ENCODE measurements around the gene ODF4.

- TF ChIP-seq THRA (CRISPR knock-in tag; IDR thresholded peaks at IDR 0.05; ENCODE audit: borderline replicate concordance): no peak
- TF ChIP-seq, protein P1, sequence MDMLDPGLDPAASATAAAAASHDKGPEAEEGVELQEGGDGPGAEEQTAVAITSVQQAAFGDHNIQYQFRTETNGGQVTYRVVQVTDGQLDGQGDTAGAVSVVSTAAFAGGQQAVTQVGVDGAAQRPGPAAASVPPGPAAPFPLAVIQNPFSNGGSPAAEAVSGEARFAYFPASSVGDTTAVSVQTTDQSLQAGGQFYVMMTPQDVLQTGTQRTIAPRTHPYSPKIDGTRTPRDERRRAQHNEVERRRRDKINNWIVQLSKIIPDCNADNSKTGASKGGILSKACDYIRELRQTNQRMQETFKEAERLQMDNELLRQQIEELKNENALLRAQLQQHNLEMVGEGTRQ (IDR thresholded peaks at IDR 0.05; ENCODE audit: low read depth, low read length): no peak
- TF ChIP-seq, protein P1 (CRISPR knock-in tag; IDR thresholded peaks at IDR 0.05; ENCODE audit: borderline replicate concordance): no peak
- no peak for TF ChIP-seq MAFK (conservative IDR thresholded peaks at IDR 0.05 in 1 of 2, IDR thresholded peaks at IDR 0.05 in 1 of 2; ENCODE audit: low read length in 2 of 2)
- TF ChIP-seq HMG20A (CRISPR knock-in tag; IDR thresholded peaks at IDR 0.05; ENCODE audit: borderline replicate concordance): no peak
- TF ChIP-seq, protein P2, sequence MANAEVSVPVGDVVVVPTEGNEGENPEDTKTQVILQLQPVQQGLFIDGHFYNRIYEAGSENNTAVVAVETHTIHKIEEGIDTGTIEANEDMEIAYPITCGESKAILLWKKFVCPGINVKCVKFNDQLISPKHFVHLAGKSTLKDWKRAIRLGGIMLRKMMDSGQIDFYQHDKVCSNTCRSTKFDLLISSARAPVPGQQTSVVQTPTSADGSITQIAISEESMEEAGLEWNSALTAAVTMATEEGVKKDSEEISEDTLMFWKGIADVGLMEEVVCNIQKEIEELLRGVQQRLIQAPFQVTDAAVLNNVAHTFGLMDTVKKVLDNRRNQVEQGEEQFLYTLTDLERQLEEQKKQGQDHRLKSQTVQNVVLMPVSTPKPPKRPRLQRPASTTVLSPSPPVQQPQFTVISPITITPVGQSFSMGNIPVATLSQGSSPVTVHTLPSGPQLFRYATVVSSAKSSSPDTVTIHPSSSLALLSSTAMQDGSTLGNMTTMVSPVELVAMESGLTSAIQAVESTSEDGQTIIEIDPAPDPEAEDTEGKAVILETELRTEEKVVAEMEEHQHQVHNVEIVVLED (CRISPR knock-in tag; IDR thresholded peaks at IDR 0.05; ENCODE audit: borderline replicate concordance): no peak
- TF ChIP-seq BATF2 (CRISPR knock-in tag; IDR thresholded peaks at IDR 0.05): no peak
- TF ChIP-seq, protein P3, sequence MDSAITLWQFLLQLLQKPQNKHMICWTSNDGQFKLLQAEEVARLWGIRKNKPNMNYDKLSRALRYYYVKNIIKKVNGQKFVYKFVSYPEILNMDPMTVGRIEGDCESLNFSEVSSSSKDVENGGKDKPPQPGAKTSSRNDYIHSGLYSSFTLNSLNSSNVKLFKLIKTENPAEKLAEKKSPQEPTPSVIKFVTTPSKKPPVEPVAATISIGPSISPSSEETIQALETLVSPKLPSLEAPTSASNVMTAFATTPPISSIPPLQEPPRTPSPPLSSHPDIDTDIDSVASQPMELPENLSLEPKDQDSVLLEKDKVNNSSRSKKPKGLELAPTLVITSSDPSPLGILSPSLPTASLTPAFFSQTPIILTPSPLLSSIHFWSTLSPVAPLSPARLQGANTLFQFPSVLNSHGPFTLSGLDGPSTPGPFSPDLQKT (CRISPR knock-in tag; IDR thresholded peaks at IDR 0.05; ENCODE audit: borderline replicate concordance): no peak
- TF ChIP-seq AGO1 (IDR thresholded peaks at IDR 0.05; ENCODE audit: low read depth, low read length, poor library complexity, severe bottlenecking): no peak
- TF ChIP-seq EP300 (IDR thresholded peaks at IDR 0.05; ENCODE audit: low read depth in 2 of 2, low read length in 2 of 2): no peak
- TF ChIP-seq EP300 (CRISPR knock-in tag; IDR thresholded peaks at IDR 0.05; ENCODE audit: borderline replicate concordance): no peak
- TF ChIP-seq ZNF567 (CRISPR knock-in tag; IDR thresholded peaks at IDR 0.05; ENCODE audit: borderline replicate concordance): no peak
These were observed 23.2 kb downstream of the ODF4 start for GRCh38 chr17:8362651-8363332.
